BJ (cell line): ENCODE data around the gene RAB11FIP5. TPM values are rescaled to one million over a fixed set of nuclear protein-coding genes. Genes with fewer than 3 reads are reported as not detected.
"Not testable (repeated sequence)": the region's sequence is repeated elsewhere in the genome, so short reads cannot be mapped to it uniquely, and the experiment has no call there.

Source experiments
- CTCF ChIA-PET: fragments of 350-600 bp; formaldehyde crosslinking; extraction: SDS; loops from one replicate; lab custom pipeline; 2021; ENCODE audit warnings: antibody characterized with exemption, inconsistent platforms; lab: Yijun Ruan, JAX
- POLR2A ChIA-PET: fragments of 300-600 bp; sonication (Branson Sonifier 250); formaldehyde crosslinking; extraction: SDS; loops from one replicate; lab custom pipeline; 2021; ENCODE audit warnings: antibody characterized with exemption; lab: Charles Lee
- DNase-seq: peaks from one replicate; pipeline ENCODE4 v3.0.0-alpha.2; 2011; ENCODE audit warnings: low read depth
- H3K27me3 ChIP-seq: 2 replicates; pipeline ENCODE4 v1.6.0; 2011; ENCODE audit warnings: low read length; ENCODE audit not compliant: control insufficient read depth, insufficient read depth
- H3K36me3 ChIP-seq: 2 replicates; pipeline ENCODE4 v1.5.1; 2011; ENCODE audit warnings: low read length; ENCODE audit not compliant: control insufficient read depth, insufficient read depth
- H3K4me3 ChIP-seq: 2 replicates; pipeline ENCODE4 v1.5.1; 2011; ENCODE audit warnings: low read depth, mild to moderate bottlenecking, control low read depth, low read length
- CTCF ChIP-seq: IDR thresholded peaks from 2 replicates; pipeline ENCODE4 v1.5.1; 2011; ENCODE audit warnings: low read depth, mild to moderate bottlenecking, control low read depth, inconsistent platforms, low read length, moderate library complexity; ENCODE audit not compliant: insufficient read depth
- polyA plus RNA-seq: library from polyadenylated mRNA; depleted of rRNA; stranded (reverse); fragments of >200 nt; gene quantifications from 2 replicates; pipeline ENCODE4 v1.2.3, GENCODE V29; 2011

The RAB11FIP5 gene
- polyA plus RNA-seq, 1 experiment, result 52.0 TPM

- CTCF ChIA-PET, result interaction anchor here (1.5 kb wide), 1 partner anchor 15 kb away, joined by 4 read pairs; no protein-coding TSS in a partner anchor
- POLR2A ChIA-PET, result no interaction called here
Observed at GRCh38 chr2:73128841-73129535, 16.2 kb upstream of the RAB11FIP5 start.

DNA sequence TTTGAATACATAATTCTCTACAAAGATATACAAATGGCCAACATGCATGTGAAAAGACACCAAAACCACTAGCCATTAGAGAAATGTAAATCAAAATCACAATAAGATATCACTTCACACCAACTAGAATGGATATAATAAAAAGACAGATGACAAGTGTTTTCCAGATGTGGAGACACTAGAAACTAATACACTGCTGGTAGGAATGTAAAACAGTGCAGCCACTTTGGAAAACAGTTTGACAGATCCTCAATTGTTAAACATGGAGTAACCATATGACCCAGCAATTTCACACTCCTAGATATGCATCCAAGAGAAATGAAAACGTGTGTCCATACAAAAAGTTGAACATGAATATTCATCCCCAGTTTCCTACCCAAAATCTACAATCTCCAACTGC is 9.8 kb upstream of the RAB11FIP5 start:
- DNase-seq, result no peak
- ChIA-PET POLR2A (no interaction called here), CTCF (no interaction called here)
- TF ChIP-seq CTCF, result no peak
- Histone ChIP-seq H3K27me3 (no peaks in the 10 kb centered on the region), H3K4me3 (no peak overlapping the region), H3K36me3 (no peaks in the 10 kb centered on the region)

More at GRCh38 chr2:73128841-73129535, 16.2 kb upstream of the RAB11FIP5 start:
- Histone ChIP-seq H3K36me3 (no peaks in the 10 kb centered on the region), H3K4me3 (no peak overlapping the region), H3K27me3 (no peaks in the 10 kb centered on the region; the same call in 1 of the 2 replicates)
- no peak for TF ChIP-seq CTCF
- DNase-seq, result no peak

DNA sequence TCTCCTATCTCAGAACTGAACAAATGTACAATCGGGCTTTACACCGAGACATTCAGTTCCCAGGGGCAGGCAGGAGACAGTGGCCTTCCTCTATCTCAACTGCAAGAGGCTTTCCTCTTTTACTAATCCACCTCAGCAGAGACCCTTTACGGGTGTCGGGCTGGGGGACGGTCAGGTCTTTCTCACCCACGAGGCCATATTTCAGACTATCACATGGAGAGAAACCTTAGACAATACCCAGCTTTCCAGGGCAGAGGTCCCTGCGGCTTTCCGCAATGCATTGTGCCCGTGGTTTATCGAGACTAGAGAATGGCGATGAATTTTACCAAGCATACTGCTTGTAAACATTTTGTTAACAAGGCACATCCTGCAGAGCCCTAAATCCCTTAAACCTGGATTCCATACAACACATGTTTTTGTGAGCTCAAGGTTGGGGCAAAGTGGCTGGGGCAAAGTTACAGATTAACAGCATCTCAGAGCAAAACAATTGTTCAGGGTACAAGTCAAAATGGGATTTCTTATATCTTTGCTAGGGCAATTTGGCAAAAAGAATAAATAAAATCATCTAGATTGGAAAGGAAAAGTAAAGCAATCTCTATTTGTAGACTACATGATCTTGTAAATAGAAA is 7.0 kb upstream of the RAB11FIP5 start:
- H3K36me3 ChIP-seq, DNase-seq, H3K4me3 ChIP-seq, H3K27me3 ChIP-seq, POLR2A ChIA-PET: not testable (repeated sequence)
- CTCF ChIA-PET, result interaction anchor here (1.4 kb wide), 1 partner anchor 57 kb away, joined by 3 read pairs; no protein-coding TSS in a partner anchor

GRCh38 chr2:73117441-73117840 is 4.7 kb upstream of the RAB11FIP5 start:
- H3K36me3 ChIP-seq, result no peaks in the 10 kb centered on the region
- no peak overlapping the region for H3K4me3 ChIP-seq
- CTCF ChIA-PET, result interaction anchor here (0.8 to 1.6 kb wide), 4 partner anchors 17 to 224 kb away, joined by 3 to 6 read pairs (median 4); no protein-coding TSS in a partner anchor
- no peak for TF ChIP-seq CTCF
- POLR2A ChIA-PET, result no interaction called here
- DNase-seq, result no peak
- no peaks in the 10 kb centered on the region for H3K27me3 ChIP-seq

DNA sequence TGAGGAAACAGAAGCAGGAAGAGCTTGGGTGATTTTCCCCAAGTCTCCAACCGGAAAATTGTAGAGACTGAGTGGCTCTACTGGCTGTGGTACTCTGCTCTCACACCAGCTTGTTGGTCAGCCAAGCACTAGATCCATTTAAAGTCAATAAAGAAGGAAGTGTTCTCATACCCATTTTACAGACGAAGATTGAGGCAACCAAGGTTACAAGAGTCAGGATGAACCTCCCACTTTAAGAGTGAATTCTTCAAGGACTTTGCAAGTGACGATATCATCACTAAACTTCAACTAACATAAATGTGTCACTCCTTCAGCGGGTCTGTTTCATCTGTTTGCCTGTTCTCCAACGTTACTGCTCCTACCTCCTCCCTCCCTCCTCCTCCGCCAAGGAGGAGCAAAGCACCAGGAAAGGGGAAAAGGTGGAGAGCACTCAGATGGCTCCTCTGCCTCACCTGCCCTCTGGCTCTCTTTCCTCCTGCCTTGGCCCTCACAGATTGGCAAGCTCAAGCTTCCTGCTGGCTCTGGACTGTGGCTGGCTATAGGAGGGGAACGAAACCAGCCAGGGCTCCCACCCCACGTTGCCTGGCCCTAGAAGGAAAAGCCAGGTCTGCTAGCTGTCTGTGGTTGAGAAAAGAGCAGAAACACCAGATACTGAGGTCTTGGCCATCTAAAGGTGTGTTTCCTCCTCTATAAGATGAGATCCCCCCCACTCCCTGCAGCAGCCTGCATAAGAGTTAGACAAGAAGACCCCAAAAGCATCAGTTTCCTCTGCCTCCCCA is 3.6 kb upstream of the RAB11FIP5 start:
- Histone ChIP-seq H3K36me3 (no peaks in the 10 kb centered on the region), H3K27me3 (no peaks in the 10 kb centered on the region), H3K4me3 (no peak overlapping the region)
- no peak for DNase-seq
- POLR2A ChIA-PET, result no interaction called here
- TF ChIP-seq CTCF, result no peak
- CTCF ChIA-PET, result interaction anchor here (1.0 to 1.6 kb wide), 4 partner anchors 30 to 223 kb away, joined by 3 to 6 read pairs (median 4); no protein-coding TSS in a partner anchor
